Caki2 (cell line): ENCODE data around the gene ZNF546. TPM values are rescaled to one million over a fixed set of nuclear protein-coding genes. Genes with fewer than 3 reads are reported as not detected.
"Not testable (repeated sequence)": the region's sequence is repeated elsewhere in the genome, so short reads cannot be mapped to it uniquely, and the experiment has no call there.

Source experiments
- DNase-seq: peaks from one replicate; pipeline ENCODE4 v3.0.0-alpha.2; 2015; ENCODE audit warnings: low read depth
- in situ Hi-C: cut with HindIII; loops from 2 replicates; pipeline ENCODE4 v1.10.0; 2016; ENCODE audit warnings: low sequenced_read_pairs, low pct_unique_long_range_greater_than_20kb, mixed read lengths
- total RNA-seq: library from RNA; depleted of rRNA; stranded (reverse); fragments of >200 nt; shearing (Covaris generic); gene quantifications from 2 replicates; pipeline ENCODE4 v1.2.3, GENCODE V29; 2014; ENCODE audit warnings: low replicate concordance; rRNA removed

The ZNF546 gene
- total RNA-seq, 1 experiment from 2014 or later, result 3.6 TPM

DNA sequence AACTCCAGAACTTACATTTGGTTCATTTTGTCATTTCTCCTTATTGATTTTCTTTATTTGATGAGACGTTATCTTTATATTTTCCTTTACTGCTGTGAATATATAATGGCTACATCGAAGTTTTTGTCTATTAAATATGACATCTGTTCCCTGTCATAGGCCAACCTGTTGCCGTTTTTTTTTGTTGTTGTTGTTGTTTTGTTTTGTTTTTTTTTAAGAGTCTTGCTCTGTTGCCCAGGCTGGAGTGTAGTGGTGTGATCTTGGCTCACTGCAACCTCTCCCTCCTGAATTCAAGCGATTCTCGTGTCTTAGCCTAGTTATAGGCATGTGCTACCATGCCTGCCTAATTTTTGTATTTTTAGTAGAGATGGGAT, 29.7 kb downstream of the ZNF546 start:
- in situ Hi-C loops, result no loop called here
- no peak for DNase-seq

DNA sequence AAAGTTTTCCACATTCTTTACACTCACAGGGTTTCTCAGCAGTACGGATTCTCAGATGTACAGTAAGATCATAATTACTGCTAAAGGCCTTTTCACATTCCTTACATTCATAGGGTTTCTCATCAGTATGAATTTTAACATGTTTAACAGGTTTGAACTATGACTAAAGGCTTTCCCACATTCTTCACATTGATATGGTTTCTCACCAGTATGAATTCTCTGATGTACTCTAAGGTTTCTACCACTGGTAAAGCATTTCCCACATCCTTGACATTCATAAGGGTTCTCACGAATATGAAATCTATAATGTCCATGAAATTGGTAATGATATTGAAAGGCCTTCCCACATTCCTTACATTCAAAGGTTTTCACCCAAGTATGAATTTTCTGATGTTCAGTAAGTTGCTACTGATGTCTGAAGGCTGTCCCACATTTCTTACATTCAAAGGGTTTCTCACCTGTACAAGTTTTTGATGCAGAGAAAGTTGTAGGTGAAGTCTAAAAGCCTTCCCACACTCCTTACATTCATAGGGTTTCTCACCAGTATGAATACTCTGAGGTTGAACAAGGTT, 37.2 kb downstream of the ZNF546 start:
- in situ Hi-C loops, result no loop called here

DNA sequence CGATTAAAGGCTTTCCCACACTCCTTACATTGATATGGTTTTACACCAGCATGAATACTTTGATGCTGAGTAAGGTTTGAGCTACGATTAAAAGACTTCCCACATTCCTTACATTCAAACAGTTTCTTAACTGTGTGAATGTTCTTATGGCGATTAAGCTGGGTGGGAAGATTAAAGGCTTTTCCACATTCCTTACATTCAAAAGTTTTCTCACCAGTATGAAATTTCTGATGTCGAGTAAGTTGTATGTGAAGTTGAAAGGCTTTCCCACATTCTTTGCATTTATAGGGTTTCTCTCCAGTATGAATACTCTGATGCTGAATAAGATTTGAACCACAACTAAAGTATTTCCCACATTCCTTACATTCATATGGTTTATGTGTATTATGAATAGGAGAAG, 39.1 kb downstream of the ZNF546 start:
- in situ Hi-C loops, result no loop called here
- DNase-seq, result no peak

More for the DNA sequence above, 37.2 kb downstream of the ZNF546 start:
- peak; percentile 33 for DNase-seq

DNA sequence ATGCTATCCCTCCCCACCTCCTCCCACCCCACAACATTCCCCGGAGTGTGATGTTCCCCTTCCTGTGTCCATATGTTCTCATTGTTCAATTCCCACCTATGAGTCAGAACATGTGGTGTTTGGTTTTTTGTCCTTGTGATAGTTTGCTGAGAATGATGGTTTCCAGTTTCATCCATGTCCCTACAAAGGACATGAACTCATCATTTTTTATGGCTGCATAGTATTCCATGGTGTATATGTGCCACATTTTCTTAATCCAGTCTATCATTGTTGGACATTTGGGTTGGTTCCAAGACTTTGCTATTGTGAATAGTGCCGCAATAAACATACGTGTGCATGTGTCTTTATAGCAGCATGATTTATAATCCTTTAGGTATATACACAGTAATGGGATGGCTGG, 41.2 kb downstream of the ZNF546 start:
- in situ Hi-C loops, DNase-seq: not testable (repeated sequence)

DNA sequence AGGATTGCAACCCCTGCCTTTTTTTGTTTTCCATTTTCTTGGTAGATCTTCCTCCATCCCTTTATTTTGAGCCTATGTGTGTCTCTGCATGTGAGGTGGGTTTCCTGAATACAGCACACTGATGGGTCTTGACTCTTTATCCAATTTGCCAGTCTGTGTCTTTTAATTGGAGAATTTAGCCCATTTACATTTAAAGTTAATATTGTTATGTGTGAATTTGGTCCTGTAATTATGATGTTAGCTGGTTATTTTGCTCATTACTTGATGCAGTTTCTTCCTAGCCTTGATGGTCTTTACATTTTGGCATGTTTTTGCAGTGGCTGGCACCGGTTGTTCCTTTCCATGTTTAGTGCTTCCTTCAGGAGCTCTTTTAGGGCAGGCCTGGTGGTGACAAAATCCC, 44.9 kb downstream of the ZNF546 start:
- in situ Hi-C loops, DNase-seq: not testable (repeated sequence)

DNA sequence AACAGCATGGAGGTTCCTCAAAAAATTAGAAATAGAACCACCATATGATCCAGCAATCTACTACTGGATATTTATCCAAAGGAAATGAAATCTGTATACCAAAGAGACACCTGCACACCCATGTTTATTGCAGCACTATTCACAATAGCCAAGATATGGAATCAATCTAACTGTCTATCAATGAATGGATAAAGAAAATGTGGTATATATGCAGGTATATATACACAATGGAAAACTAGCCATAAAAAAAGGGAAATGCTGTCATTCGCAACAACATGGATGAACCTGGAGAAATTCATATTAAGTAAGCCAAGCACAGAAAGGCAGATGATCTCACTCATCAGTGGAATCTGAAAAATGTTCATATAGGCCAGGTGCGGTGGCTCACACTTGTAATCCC, 56.6 kb downstream of the ZNF546 start:
- in situ Hi-C loops, result no loop called here
- DNase-seq, result no peak

DNA sequence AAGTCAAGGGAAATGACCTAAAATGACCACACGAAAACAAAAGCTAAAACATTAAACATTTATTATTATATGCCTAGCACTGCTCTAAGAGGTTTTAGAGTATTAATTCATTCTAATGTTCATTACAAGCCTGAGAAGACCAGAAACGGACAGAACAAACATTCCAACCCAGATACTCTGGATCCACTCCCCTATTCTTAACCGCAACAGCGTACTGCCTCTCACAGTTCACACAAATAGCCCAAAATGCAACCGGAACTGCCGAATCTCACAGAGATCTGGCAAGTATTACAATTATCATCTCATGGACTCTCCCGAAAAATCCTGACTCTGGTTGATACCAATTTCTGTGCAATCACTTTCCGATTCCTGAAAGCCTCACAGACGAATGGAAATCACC, 57.8 kb downstream of the ZNF546 start:
- in situ Hi-C loops, result no loop called here
- DNase-seq, result no peak

DNA sequence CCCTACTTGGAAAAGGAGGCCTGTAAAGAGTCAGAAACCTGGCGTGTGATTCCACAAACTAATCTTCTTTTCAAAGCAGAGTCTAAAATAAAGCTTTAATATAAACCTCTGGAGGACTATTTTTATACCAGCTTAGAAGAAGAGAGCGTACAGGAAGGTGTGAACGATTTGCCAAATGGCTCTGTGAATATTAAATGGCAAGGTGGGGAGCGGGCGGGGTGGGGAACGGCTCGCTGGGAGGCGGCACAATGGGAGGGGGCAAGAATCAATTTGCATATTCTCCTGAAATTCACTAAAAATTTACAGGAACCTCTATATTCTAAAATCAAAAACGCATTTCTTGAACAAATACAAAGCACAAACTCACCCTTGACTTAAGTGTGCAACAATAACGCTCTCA, 58.2 kb downstream of the ZNF546 start:
- no peak for DNase-seq
- in situ Hi-C loops, result no loop called here

DNA sequence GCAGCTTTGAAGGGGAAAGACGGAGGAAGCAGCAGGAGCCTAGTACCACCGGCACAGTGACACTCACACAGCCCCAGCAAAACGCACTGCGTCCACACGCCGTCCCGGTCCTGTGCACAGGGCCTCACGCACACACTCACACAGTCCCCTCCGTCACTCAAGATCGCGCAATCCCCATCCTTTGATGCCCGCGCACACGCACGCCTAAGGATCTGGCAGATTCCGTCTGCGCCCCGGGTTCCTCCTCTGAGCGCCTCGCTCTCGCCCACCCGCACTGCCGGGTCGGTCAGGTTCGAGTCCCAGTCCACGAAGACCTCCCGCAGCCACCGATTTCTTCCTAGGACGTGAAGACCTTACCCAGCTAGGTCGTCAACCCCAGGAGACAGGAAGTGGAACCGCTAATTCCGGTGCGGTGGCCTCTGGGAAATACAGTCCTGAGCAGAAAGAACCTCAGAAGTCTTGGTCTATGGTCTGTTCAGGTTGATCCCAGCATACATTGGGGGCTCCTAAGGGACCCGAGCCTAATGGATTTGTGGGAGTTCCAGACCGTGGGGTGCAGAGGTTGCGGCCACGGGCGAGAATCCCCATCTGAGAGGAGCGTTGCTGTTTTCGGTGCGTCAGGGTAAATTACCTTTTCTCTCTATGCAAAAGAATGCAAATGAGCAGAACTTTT, 59.1 kb downstream of the ZNF546 start, which contains the start of gene ZNF780B:
Gene ZNF780B (minus strand): TSS at position 400 of the 673 bp plus-strand sequence. CDS start 5,899 bp downstream, outside the sequence.
- DNase-seq, result peak; percentile 71
- in situ Hi-C loops, result no loop called here

DNA sequence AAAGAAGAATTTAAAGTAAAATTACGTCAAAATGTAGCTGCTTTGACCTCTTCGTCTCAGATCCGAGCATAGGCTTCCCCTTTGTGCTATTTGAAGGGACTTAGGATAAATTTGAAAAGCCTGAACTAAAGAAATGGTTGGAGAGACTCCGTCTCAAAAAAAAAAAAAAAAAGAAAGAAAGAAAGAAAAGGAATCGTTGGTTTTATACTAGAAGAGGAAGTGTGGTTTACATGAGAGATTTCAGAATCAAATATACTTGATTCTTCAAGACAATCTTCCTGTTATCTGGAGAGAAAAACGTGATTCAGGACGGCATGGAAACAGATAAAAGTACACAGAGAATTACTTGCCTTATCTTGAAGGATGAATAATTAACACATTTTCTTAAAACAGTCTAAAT, 59.6 kb downstream of the ZNF546 start:
- no peak for DNase-seq
- in situ Hi-C loops, result no loop called here

DNA sequence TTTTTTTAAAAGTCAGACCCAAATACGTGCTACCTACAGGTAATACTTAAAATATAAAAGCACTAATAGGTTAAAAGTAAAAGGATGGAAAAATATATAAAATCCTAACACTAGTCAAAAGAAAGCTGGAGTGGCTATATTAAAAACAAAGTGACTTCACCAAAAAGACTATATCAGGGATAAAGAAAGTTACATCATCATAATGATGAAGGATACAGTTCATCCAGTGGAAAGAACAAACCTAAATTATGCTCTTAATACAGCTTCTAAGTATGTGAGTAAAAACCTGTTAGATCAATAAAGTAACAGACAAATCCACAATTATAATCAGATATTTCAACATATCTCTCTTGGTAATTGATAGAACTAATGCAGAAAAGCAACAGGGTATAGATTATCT, 60.3 kb downstream of the ZNF546 start:
- no peak for DNase-seq
- in situ Hi-C loops, result no loop called here

DNA sequence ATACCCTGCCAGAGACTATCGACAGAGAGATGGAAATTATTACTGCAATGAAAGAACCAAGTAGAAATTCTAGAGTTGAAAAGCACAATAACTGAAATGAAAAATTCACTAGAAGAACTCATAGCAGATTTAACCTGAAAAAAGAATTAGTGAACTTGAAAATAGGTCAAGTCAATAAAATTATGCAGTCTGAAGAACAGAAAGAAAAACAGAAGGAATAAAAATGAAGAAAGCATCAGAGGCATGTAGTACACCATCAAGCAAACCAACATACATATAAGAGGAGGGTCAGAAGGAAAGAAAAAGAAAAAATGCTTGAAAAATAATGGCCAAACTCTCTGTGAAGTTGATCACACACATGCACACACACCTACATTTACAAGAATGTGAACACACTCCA, 62.8 kb downstream of the ZNF546 start:
- DNase-seq, result peak; percentile 22
- in situ Hi-C loops, result no loop called here

DNA sequence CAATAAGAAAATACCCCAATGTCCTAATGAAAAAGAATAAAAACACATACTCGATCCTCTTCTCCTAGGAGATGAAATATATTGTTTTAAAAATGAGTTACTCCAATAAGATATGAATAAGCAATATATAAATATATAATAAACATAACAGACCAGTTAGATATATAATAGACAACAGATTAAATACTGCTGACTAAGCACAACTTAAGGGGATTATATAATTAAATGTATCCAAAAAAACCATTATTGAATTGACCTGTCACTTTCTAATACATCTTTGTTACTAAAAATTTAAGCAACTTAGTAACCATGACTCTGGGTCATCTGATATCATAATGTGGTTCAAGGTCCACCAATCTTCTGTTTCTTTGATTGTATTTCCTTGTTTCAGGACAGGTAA, 73.2 kb downstream of the ZNF546 start:
- no peak for DNase-seq
- in situ Hi-C loops, result no loop called here

Other genes with a start within 250 kb of the ZNF546 start
- gene LEUTX, start 218.2 kb upstream of the ZNF546 start, total RNA-seq, result not detected in 2 replicates
- 6.9 and 13.1 TPM in 2 replicates for gene DYRK1B, start 162.9 kb upstream of the ZNF546 start, total RNA-seq
- 700 and 800 TPM in 2 replicates for gene FBL, start 150.7 kb upstream of the ZNF546 start, total RNA-seq
- 0.30 and 1.8 TPM in 2 replicates for gene FCGBP, start 62.4 kb upstream of the ZNF546 start, total RNA-seq
- 208 and 244 TPM in 2 replicates for gene PSMC4, start 25.9 kb upstream of the ZNF546 start, total RNA-seq
- 1.9 and 3.1 TPM in 2 replicates for gene ZNF780B, start 59.2 kb downstream of the ZNF546 start, total RNA-seq
- 14.7 and 41.9 TPM in 2 replicates for gene ZNF780A, start 93.9 kb downstream of the ZNF546 start, total RNA-seq
- 9.4 and 20.0 TPM in 2 replicates for gene MAP3K10, start 194.4 kb downstream of the ZNF546 start, total RNA-seq
- gene TTC9B, start 221.3 kb downstream of the ZNF546 start, total RNA-seq, result not detected in 2 replicates
- gene CCNP, start 229.6 kb downstream of the ZNF546 start, total RNA-seq, result not detected in 2 replicates